Measurements from ENCODE around the gene HBZ. TPM values are rescaled to one million over a fixed set of nuclear protein-coding genes. Genes with fewer than 3 reads are reported as not detected.
"Not testable (repeated sequence)": the region's sequence is repeated elsewhere in the genome, so short reads cannot be mapped to it uniquely, and the experiment has no call there.

HBZ gene
- total and polyA plus RNA-seq, 2 of the 13 experiments (the other 11 are each of a cell fraction or from before 2014, with no cell fraction given), result 0.21 TPM; not detected in 1

DNA sequence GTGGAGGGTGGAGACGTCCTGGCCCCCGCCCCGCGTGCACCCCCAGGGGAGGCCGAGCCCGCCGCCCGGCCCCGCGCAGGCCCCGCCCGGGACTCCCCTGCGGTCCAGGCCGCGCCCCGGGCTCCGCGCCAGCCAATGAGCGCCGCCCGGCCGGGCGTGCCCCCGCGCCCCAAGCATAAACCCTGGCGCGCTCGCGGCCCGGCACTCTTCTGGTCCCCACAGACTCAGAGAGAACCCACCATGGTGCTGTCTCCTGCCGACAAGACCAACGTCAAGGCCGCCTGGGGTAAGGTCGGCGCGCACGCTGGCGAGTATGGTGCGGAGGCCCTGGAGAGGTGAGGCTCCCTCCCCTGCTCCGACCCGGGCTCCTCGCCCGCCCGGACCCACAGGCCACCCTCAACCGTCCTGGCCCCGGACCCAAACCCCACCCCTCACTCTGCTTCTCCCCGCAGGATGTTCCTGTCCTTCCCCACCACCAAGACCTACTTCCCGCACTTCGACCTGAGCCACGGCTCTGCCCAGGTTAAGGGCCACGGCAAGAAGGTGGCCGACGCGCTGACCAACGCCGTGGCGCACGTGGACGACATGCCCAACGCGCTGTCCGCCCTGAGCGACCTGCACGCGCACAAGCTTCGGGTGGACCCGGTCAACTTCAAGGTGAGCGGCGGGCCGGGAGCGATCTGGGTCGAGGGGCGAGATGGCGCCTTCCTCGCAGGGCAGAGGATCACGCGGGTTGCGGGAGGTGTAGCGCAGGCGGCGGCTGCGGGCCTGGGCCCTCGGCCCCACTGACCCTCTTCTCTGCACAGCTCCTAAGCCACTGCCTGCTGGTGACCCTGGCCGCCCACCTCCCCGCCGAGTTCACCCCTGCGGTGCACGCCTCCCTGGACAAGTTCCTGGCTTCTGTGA, 24.3 kb downstream of the HBZ start, which contains the start of gene HBA1:
HBA1 (plus strand) TSS at position 204 of the 906 bp plus-strand sequence; CDS start at position 241, 37 bp downstream.
- intact Hi-C loops (cut with micrococcal nuclease; ENCODE audit: unreplicated experiment); H3K27ac ChIP-seq (ENCODE audit: extremely low read length, insufficient read depth, low read length); H3K79me2 ChIP-seq (ENCODE audit: insufficient read depth, low read length); ATAC-seq; H3K36me3 ChIP-seq (replicated peaks in 1 of 2; ENCODE audit: control insufficient read depth in 1 of 2, insufficient read depth in 2 of 2, low read length in 2 of 2); in situ Hi-C loops (cut with HindIII; ENCODE audit: extremely low pct_ligation_motif_present, low pct_unique_long_range_greater_than_20kb); H4K20me1 ChIP-seq (ENCODE audit: insufficient read depth, low read length); FAIRE-seq; POLR2A ChIA-PET; H3K9me3 ChIP-seq (ENCODE audit: low read length); H2AFZ ChIP-seq (ENCODE audit: low read length); BruUV-seq (replicated peaks); DNase-seq (ENCODE audit: low spot score); H3K4me3 ChIP-seq (replicated peaks in 1 of 3; ENCODE audit: insufficient read depth in 1 of 3, low read depth in 2 of 3, low read length in 3 of 3); H3K9ac ChIP-seq (ENCODE audit: insufficient read depth, low read depth, low read length); CTCF ChIA-PET (ENCODE audit: low intra/inter-chr PET ratio, low total read pairs): not testable (repeated sequence)
- Histone ChIP-seq H3K27me3 (ENCODE audit: control insufficient read depth in 1 of 2, insufficient read depth in 2 of 2, low read length in 2 of 2) (peaks cover 0 to 18% of the 10 kb centered on the region in 2 experiments; a peak in 4 of 5 replicates), H3K4me2 (ENCODE audit: low read depth, low read length) (peak within 1 kb of the TSS; percentile 6; the same call in 1 of the 2 replicates), H3K4me1 (ENCODE audit: insufficient read depth, low read length) (peaks cover 28% of the 10 kb centered on the region)
- 11% methylated on average over 12 of the region's 88 CpGs for WGBS (ENCODE audit: low lambda C conversion rate)
- TF ChIP-seq ZNF800 (CRISPR knock-in tag; IDR thresholded peaks at IDR 0.05) (0 out of 2 replicates have a peak, but pooled peaks have one; percentile 32), KDM2A (CRISPR knock-in tag; IDR thresholded peaks at IDR 0.05; ENCODE audit: borderline replicate concordance, low read depth) (peak; percentile 28; the same call in 1 of the 2 replicates)

GRCh38 chr16:177394-177822, 25.0 kb downstream of the HBZ start:
- Histone ChIP-seq H3K4me1 (ENCODE audit: insufficient read depth, low read length) (peaks cover 28% of the 10 kb centered on the region), H3K79me2 (ENCODE audit: insufficient read depth, low read length) (no peaks in the 10 kb centered on the region), H3K4me3 (replicated peaks in 1 of 3; ENCODE audit: insufficient read depth in 1 of 3, low read depth in 2 of 3, low read length in 3 of 3) (no peak overlapping the region; a peak in 1 of 6 replicates), H3K27ac (ENCODE audit: extremely low read length, insufficient read depth, low read length) (no peak overlapping the region), H3K4me2 (ENCODE audit: low read depth, low read length) (peak overlapping the region; percentile 6; the same call in 1 of the 2 replicates), H3K9me3 (ENCODE audit: low read length) (no peaks in the 10 kb centered on the region), H3K36me3 (replicated peaks in 1 of 2; ENCODE audit: control insufficient read depth in 1 of 2, insufficient read depth in 2 of 2, low read length in 2 of 2) (no peaks in the 10 kb centered on the region), H3K9ac (ENCODE audit: insufficient read depth, low read depth, low read length) (no peak overlapping the region), H3K27me3 (ENCODE audit: control insufficient read depth in 1 of 2, insufficient read depth in 2 of 2, low read length in 2 of 2) (peaks cover 0 to 18% of the 10 kb centered on the region in 2 experiments; a peak in 4 of 5 replicates), H2AFZ (ENCODE audit: low read length) (no peak overlapping the region), H4K20me1 (ENCODE audit: insufficient read depth, low read length) (0 out of 2 replicates have a peak, but pooled peaks cover 6% of the 10 kb centered on the region)
- FAIRE-seq (no peak), ATAC-seq (no peak), DNase-seq (ENCODE audit: low spot score) (no peak)
- ChIA-PET CTCF (ENCODE audit: low intra/inter-chr PET ratio, low total read pairs) (no interaction called here), POLR2A (no interaction called here)
- in situ Hi-C loops (cut with HindIII; ENCODE audit: extremely low pct_ligation_motif_present, low pct_unique_long_range_greater_than_20kb) (no loop called here), intact Hi-C loops (cut with micrococcal nuclease; ENCODE audit: unreplicated experiment) (no loop called here)
- WGBS (ENCODE audit: low lambda C conversion rate), result 20% methylated on average over 11 of the region's 13 CpGs
- no peak for TF ChIP-seq ZNF496 (CRISPR knock-in tag; IDR thresholded peaks at IDR 0.05; ENCODE audit: insufficient replicate concordance)
- TF ChIP-seq ZFAT (CRISPR knock-in tag; conservative IDR thresholded peaks at IDR 0.05), result no peak
- TF ChIP-seq RARG (CRISPR knock-in tag; IDR thresholded peaks at IDR 0.05; ENCODE audit: low read depth), result no peak
- TF ChIP-seq KDM2A (CRISPR knock-in tag; IDR thresholded peaks at IDR 0.05; ENCODE audit: borderline replicate concordance, low read depth), result peak; percentile 5; the same call in 1 of the 2 replicates
- no peak for TF ChIP-seq PATZ1 (CRISPR knock-in tag; IDR thresholded peaks at IDR 0.05)
- no TSS peak for BruUV-seq (replicated peaks)
